GM10847 (cell line): ENCODE measurements around the gene HSPBP1.

ENCODE experiments used
- POLR2A ChIP-seq: IDR thresholded peaks from 2 replicates; pipeline ENCODE4 v1.6.1; 2011; ENCODE audit not compliant: insufficient read length; ENCODE audit errors: extremely low read depth

Gene HSPBP1

DNA sequence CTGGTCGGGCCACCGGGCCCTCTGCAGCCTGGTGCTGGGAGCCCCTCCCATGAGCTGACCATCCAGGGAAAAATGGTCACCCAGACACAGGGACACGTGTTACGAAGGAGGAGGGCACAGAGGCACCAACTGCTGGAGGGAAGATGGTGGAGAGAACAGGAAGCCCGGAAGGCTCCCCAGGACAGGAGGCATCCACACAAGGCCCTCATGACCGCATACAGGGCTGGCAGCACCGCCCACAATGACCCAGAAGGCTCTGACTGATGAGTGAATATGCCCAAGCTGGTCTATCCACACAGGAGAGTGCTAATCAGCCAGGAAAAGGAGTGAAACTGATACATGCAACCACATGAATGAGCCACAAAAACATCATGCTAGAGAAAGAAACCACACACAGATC is 37.4 kb downstream of the HSPBP1 start:
- no peak for TF ChIP-seq POLR2A

DNA sequence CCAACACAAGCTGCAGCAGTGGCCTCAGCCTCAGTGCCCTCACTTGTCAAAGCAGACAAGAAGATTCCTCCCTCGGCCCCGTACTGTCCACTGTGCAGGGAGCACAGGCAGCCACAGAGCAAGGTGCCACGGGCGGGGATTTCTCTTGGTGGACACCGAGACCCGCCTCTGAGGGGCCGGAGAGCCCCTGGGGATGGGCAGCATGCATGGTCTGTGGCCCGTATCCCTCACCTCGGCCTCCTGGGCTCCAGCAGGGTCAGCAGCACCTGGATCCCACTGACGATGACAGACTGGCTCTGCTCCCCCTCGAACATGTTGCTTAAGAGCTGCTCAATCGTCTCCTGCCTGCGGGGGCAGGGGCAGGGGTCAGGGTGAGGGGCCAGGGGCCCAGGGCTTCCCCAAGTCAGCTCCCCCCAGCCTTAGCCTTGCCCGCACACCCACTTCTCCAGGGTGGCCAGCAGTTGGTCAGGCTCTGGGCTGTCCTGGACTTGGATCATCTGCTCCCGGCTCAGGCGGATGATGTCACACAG is 37.9 kb downstream of the HSPBP1 start:
- no peak for TF ChIP-seq POLR2A

DNA sequence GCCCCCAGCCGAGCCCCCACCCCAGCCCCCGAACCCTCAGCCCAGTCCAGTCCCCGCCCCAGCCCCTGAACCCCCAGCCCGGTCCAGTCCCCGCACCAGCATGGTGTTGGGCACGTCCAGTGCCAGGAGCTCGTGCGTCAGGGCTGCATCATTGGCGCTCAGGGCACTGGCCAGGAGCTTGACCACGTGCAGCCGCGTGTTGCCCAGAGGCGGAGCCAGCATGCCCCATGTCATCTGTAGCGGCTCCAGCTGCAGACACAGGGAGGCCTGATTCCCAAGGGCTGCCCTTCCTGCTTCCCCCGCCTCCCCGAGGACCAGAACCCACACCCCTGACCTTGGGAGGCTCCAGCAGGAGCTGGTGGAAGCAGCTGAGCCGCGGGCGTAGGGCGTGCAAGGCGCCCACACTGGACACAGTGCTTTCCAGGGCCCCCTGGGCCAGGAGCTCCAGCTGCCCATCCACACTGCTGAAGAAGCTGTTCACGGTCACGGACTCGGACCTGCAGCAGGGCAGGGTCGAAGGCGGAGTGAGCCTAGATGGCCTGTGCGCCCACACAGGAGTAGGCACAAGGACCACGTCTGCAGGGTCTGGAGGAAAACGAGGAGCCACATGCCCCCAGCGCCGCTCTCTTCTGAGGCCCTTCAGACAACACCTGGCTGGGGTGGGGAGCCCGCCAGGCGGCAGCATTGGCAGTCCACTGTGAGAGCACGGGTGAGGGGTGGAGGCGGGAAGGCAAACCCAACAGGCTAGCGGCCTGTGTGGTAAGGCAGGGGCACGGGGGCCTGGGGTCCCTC is 38.6 kb downstream of the HSPBP1 start:
- no peak for TF ChIP-seq POLR2A

DNA sequence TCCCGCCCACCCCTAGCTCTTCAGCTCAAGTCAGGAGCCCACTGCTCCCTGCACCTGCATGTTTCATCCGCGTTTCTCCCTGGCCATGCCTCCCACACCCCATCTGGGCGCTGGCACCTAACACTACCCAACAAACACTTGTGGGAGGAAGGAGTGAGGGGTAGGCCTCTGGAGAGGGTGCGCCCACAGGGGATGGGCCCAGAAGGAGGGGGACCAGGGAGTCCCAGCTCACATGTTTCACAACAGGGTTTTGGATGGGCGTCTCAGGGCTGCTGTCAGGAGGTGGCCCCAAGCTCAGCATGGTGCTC is 39.2 kb downstream of the HSPBP1 start:
- TF ChIP-seq POLR2A, result no peak

DNA sequence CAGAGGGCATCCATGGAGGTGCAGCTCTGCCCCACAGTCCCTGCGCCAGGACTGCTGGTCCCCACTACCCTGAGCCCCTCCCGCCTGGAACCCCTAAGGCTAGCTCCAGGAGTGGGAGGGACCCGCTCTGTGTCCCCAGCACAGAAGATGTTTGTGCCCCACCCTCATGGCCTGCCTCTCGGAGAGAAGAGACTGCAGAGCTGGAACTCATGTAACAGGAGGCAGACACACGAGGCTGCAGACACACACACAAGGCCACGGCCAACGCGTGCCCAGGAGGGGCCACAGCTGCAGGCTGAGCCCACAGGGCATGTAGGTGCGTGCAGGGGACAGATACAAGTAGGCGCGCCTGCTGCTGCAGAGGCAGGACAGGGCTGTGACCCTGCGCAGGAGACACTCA is 40.9 kb downstream of the HSPBP1 start:
- TF ChIP-seq POLR2A, result no peak

DNA sequence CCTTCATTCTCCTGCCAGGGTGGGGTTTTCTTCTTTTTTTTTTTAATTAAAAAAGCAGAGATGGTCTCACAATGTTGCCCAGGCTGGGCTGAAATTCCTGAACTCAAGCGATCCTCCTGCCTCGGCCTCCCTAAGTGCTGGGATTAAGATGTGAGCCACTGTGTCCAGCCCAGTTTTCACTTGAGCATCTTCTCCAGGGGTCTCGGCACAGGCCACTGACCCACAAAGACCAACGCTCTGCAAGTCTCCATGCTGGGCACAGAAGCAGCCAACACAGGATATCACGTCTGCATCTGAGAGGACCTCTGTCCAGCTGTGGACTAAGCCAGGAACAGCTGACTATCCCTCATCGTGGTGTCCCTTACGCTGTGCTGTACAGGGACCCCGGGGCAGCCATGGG is 41.9 kb downstream of the HSPBP1 start:
- no peak for TF ChIP-seq POLR2A

DNA sequence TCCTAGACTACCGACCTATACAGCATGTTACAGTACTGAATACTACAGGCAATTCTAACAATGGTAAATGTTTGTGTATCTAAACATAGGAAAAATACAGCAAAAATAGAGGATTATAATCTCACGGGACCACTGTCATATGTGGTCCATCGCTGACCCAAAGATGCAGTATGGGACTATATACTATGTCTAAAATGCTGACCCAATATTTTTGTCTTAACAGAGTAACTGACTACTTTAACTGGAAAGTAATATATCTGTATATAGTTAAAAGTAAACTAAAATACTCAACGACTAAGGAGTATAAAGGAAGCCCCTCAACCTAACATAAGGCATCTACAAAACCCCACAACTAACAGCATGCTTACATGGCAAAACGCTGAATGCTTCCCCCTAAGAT is 46.9 kb downstream of the HSPBP1 start:
- no peak for TF ChIP-seq POLR2A

DNA sequence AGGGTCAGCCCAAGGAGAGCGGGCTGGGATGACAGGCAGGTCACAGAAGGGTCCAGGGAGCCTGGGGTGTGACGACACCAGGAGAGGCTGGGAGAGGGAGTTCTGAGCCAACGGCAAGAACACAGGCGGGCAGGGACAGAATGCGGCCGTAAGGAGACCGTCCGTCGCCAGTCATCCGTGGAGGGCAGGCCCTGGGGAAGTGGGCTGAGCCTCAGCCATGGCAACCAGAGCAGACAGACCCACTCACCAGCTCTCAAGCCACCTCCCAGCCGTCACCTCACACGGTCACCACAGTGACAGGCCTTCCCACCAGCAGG is 47.7 kb downstream of the HSPBP1 start:
- TF ChIP-seq POLR2A, result no peak

DNA sequence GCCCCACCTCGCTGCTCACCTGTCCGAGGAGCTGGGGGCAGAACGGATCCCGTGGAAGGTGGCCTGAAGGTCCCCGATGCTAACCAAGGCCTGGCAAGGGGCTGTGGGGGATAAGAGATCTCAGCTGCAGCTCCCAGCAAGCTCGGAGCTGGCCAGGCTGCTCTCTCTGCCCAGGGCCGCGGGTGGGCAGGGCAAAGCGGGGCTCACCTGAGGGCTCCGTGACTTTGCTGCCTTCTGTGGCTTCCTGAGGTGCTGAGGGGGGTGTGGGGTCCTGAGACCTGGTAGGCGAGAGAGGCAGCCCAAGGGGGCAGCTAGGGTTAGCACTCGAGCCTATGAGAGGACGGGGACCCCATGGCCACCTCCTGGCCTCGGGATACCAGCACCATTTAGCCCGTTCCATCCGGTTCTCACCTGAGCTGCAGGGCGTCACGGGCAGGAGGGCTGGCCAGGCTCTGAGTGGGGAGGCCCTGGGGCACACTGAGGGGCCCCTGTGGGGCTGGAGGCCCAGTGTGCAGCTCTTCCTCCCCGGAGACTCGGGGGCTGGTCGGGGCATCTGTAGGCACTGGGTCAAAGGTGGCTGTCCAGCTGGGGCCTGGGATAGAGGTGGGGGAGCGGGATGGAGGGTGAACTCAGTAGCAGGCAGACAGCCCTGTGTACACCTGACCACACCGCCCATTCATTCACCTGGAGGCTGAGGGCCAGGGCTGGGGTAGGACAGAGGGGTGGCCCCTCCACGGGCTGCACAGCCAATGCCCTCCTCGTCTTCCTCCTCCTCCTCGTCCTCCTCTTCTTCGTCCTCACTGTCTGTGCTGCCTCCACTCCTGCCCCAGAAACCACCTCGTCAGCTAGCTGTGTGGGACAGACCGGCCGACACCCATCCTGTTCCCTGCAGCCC is 48.3 kb downstream of the HSPBP1 start:
- TF ChIP-seq POLR2A, result no peak

DNA sequence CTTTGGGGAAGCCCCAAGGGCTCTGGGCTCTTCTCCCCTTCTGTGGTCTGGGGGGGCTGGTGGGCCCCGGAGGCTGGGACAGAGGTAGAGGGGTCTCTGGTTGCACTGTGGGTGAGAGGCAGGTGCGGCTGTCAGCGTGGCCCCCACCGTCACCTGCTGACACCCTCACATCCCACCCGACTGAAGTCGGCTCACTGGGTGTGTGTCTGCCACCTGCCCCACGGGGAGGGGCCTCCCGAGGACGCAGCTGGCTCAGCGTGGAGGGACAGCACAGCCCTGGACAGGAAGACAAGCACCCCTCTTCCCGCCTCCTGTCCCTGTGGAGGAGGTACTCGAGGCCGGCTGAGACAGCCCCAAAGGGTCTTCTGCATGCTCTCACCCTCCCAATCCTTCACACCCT is 49.1 kb downstream of the HSPBP1 start:
- no peak for TF ChIP-seq POLR2A

DNA sequence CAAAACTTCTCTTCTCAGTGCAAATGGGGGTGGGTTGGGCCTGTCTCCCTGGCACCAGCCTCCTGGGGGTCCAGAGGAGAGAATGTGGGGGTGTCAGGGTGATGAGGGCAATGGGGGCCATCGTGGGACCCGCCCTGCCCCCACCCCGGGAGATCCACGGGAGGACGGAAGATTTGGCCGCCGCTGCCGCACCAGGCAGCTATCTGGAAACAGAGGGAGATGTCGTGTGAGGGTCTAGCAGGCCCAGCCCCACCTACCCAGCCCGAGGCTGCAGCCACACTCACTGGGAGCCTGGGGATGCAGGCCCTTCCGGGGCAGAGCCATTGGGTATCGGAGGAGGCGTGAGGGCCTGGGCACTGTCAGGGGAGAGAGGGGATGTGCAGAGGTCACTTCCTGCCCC is 49.6 kb downstream of the HSPBP1 start:
- no peak for TF ChIP-seq POLR2A

DNA sequence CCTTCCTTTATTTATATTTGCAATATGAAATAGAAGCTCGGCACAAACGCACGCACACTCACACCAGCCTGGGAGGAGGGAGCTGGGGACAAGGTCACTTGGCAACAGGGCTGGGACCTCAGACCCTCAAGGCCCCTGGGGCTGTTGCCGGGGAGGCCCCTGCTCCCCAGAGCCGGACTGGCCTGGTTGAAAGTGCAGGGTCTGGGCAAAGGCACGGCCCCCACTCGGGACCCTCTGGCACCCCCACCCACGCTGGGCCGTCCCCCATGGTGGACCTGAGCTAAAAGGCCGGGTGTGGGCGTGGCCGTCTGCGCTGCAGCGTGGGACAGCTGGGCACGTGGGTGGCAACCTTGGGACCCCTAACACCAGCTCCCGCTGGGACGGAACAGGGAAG is 50.1 kb downstream of the HSPBP1 start:
- TF ChIP-seq POLR2A, result no peak

DNA sequence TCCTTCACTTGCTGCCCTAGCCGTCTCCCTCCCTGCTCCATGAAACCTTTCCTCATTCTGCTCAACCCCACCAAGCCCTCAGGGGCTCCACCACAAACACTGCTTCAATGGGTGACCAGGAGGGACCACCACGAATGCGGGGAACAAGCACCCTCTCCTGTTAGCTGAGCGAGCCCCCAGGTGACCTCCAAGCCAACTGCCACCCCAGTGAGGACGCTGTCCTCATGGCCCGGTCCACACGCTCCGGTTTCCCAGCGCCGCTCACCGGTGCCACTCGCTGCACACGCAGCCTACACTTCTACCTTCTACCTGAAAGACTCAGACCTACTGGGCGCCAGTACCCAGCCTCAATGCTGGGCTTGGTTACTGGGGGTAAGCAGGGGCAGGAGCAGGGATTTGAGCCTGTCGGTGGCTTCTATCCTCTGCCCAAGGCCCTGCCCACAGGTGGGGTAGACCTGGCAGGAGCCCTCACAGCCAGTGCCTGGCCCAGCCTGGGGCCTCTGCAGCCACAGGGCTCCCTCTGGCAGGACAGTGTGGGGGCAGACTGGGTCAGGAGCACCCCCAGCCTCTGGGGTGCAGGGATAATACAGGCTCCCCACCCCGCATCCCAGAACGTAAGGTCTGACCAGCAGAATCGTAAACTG is 50.6 kb downstream of the HSPBP1 start:
- no peak for TF ChIP-seq POLR2A

DNA sequence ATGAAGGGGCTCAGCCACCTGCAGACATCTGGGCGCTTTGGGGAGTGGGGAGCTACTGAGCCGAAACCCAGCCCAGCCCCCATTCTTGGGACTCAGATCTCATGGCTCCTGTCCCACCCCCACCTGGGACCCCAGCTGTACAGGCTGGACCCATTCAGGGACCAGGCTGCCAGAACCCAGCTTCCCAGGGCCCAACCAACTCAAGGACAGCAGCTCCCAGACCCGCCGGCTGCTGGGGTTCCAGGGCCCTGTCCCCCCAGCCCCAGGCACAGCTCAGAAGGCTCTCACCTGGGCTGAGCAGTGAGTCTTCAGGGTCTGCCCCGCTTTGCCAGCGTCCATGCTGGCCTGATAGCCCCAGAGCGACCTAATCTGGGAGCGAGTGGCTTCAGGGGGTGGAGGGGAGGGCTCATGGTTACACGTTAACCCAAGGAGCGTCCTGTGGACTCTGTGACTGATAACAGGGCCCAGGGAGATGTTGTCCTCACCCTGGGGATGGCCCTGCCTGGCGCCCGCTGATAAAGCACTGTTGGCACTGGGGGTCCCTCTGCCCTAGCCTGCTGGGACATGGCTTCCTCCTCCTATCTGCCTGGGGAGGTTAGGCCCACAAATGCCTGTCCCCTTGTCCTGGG is 51.4 kb downstream of the HSPBP1 start, which contains the start of gene TMEM86B:
TSS of gene TMEM86B (minus strand) at position 361 of the 629 bp plus-strand sequence. CDS start at position 339, 22 bp downstream.
- no peak for TF ChIP-seq POLR2A

DNA sequence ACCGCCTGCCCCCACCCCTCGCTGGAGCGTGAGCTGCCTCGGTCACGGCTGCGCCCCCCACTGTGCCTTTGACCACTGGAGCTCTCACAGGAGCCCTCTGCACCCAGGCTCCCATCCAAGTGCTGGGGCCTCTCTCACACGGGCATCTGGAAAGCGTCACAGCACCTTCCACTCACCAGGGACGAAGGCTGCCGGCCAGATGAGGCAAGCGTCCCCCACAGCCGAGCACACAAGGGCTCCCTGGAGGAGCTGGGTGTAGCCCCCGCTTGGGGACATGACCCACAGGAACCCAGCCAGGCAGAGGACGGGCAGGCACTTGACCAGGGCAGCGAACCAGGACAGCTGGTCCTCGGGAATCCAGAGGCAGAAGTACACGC is 51.9 kb downstream of the HSPBP1 start:
- no peak for TF ChIP-seq POLR2A
